HUDEP-2 (cell line): ENCODE results near the gene RIC8B.
A peak's percentile ranks its signal among the peaks of the same experiment; 100 is the strongest.

Experiments used
- DNase-seq, 76 experiments: peaks; one replicate each; lab custom pipeline; 2025; ENCODE audit not compliant: unreplicated experiment in 76 of 76; lab: John Stamatoyannopoulos, UW

Gene RIC8B

GRCh38 chr12:106801167-106801708 is 26.8 kb downstream of the RIC8B start:
- DNase-seq = no peak

- no peak for DNase-seq
These were observed 27.5 kb downstream of the RIC8B start for GRCh38 chr12:106801830-106802533.

GRCh38 chr12:106804668-106805067 is 30.2 kb downstream of the RIC8B start:
- DNase-seq = no peak

- DNase-seq = no peak
These were observed 40.2 kb downstream of the RIC8B start for GRCh38 chr12:106814714-106815113.

GRCh38 chr12:106815741-106816140 is 41.3 kb downstream of the RIC8B start:
- DNase-seq = no peak

GRCh38 chr12:106816231-106816630 is 41.7 kb downstream of the RIC8B start:
- no peak for DNase-seq

GRCh38 chr12:106819991-106820390 is 45.5 kb downstream of the RIC8B start:
- no peak for DNase-seq

- DNase-seq = no peak
These were observed 57.2 kb downstream of the RIC8B start for GRCh38 chr12:106831699-106832098.

GRCh38 chr12:106837782-106838181 is 63.3 kb downstream of the RIC8B start:
- no peak for DNase-seq

- no peak for DNase-seq
These were observed 64.9 kb downstream of the RIC8B start for GRCh38 chr12:106839333-106839732.

GRCh38 chr12:106840243-106840642 is 65.8 kb downstream of the RIC8B start:
- peak in 1 of 76 experiments; percentile 18 for DNase-seq

GRCh38 chr12:106841510-106842302 is 67.2 kb downstream of the RIC8B start:
- peak in 25 of 76 experiments; percentile 1 to 51 (median 25) for DNase-seq

GRCh38 chr12:106845902-106846301 is 71.4 kb downstream of the RIC8B start:
- DNase-seq = no peak

GRCh38 chr12:106847861-106848260 is 73.4 kb downstream of the RIC8B start:
- DNase-seq = no peak

GRCh38 chr12:106851306-106851705 is 76.8 kb downstream of the RIC8B start:
- DNase-seq = no peak

- DNase-seq = no peak
These were observed 80.2 kb downstream of the RIC8B start for GRCh38 chr12:106854723-106855122.

- DNase-seq = no peak
These were observed 80.8 kb downstream of the RIC8B start for GRCh38 chr12:106855221-106855758.

- no peak for DNase-seq
These were observed 87.8 kb downstream of the RIC8B start for GRCh38 chr12:106861984-106862916.

GRCh38 chr12:106863189-106863588 is 88.7 kb downstream of the RIC8B start:
- DNase-seq = no peak

GRCh38 chr12:106865683-106866082 is 91.2 kb downstream of the RIC8B start:
- DNase-seq = no peak
